ENCODE measurements around the gene OR2T3.
"Not testable (repeated sequence)": the region's sequence is repeated elsewhere in the genome, so short reads cannot be mapped to it uniquely, and the experiment has no call there.

DNA sequence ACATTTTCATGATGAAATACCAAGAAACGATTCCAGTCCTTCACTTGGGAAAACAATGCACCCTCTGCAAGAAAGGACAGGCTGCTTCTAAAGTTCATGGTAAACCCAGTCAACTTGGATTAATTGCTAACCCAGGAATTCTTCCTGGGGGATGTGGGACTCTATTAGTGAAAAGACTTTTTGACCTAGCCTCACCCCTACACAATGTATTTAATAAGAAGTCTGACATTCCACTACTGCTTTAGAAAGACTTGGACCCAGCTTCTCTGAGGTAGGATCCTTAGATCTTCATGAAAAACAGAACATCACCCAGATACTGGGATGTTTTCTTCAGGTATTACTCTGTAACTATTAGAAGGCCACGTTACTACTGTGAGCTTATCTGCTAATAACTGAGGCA is 27.8 kb upstream of the OR2T3 start, which contains the start of gene OR2T2:
- TF ChIP-seq, protein P1, sequence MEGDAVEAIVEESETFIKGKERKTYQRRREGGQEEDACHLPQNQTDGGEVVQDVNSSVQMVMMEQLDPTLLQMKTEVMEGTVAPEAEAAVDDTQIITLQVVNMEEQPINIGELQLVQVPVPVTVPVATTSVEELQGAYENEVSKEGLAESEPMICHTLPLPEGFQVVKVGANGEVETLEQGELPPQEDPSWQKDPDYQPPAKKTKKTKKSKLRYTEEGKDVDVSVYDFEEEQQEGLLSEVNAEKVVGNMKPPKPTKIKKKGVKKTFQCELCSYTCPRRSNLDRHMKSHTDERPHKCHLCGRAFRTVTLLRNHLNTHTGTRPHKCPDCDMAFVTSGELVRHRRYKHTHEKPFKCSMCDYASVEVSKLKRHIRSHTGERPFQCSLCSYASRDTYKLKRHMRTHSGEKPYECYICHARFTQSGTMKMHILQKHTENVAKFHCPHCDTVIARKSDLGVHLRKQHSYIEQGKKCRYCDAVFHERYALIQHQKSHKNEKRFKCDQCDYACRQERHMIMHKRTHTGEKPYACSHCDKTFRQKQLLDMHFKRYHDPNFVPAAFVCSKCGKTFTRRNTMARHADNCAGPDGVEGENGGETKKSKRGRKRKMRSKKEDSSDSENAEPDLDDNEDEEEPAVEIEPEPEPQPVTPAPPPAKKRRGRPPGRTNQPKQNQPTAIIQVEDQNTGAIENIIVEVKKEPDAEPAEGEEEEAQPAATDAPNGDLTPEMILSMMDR (IDR thresholded peaks at IDR 0.05; ENCODE audit: low read depth, low read length, missing input control) = not testable (repeated sequence)
- not testable (repeated sequence) for TF ChIP-seq GABPA (IDR thresholded peaks at IDR 0.05 in 1 of 2, conservative IDR thresholded peaks at IDR 0.05 in 1 of 2); RAD21 (IDR thresholded peaks at IDR 0.05); TAF1 (conservative IDR thresholded peaks at IDR 0.05); EGR1 (IDR thresholded peaks at IDR 0.05; ENCODE audit: low read depth in 2 of 2); SP1 (IDR thresholded peaks at IDR 0.05); YY1 (IDR thresholded peaks at IDR 0.05)
- TF ChIP-seq, protein P2, sequence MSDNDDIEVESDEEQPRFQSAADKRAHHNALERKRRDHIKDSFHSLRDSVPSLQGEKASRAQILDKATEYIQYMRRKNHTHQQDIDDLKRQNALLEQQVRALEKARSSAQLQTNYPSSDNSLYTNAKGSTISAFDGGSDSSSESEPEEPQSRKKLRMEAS (IDR thresholded peaks at IDR 0.05) = not testable (repeated sequence)
- TF ChIP-seq, protein P3, sequence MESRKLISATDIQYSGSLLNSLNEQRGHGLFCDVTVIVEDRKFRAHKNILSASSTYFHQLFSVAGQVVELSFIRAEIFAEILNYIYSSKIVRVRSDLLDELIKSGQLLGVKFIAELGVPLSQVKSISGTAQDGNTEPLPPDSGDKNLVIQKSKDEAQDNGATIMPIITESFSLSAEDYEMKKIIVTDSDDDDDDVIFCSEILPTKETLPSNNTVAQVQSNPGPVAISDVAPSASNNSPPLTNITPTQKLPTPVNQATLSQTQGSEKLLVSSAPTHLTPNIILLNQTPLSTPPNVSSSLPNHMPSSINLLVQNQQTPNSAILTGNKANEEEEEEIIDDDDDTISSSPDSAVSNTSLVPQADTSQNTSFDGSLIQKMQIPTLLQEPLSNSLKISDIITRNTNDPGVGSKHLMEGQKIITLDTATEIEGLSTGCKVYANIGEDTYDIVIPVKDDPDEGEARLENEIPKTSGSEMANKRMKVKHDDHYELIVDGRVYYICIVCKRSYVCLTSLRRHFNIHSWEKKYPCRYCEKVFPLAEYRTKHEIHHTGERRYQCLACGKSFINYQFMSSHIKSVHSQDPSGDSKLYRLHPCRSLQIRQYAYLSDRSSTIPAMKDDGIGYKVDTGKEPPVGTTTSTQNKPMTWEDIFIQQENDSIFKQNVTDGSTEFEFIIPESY (IDR thresholded peaks at IDR 0.05) = not testable (repeated sequence)
- TF ChIP-seq, protein P4, sequence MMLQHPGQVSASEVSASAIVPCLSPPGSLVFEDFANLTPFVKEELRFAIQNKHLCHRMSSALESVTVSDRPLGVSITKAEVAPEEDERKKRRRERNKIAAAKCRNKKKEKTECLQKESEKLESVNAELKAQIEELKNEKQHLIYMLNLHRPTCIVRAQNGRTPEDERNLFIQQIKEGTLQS (IDR thresholded peaks at IDR 0.05) = not testable (repeated sequence)
- TF ChIP-seq, protein P5, sequence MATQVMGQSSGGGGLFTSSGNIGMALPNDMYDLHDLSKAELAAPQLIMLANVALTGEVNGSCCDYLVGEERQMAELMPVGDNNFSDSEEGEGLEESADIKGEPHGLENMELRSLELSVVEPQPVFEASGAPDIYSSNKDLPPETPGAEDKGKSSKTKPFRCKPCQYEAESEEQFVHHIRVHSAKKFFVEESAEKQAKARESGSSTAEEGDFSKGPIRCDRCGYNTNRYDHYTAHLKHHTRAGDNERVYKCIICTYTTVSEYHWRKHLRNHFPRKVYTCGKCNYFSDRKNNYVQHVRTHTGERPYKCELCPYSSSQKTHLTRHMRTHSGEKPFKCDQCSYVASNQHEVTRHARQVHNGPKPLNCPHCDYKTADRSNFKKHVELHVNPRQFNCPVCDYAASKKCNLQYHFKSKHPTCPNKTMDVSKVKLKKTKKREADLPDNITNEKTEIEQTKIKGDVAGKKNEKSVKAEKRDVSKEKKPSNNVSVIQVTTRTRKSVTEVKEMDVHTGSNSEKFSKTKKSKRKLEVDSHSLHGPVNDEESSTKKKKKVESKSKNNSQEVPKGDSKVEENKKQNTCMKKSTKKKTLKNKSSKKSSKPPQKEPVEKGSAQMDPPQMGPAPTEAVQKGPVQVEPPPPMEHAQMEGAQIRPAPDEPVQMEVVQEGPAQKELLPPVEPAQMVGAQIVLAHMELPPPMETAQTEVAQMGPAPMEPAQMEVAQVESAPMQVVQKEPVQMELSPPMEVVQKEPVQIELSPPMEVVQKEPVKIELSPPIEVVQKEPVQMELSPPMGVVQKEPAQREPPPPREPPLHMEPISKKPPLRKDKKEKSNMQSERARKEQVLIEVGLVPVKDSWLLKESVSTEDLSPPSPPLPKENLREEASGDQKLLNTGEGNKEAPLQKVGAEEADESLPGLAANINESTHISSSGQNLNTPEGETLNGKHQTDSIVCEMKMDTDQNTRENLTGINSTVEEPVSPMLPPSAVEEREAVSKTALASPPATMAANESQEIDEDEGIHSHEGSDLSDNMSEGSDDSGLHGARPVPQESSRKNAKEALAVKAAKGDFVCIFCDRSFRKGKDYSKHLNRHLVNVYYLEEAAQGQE (IDR thresholded peaks at IDR 0.05) = not testable (repeated sequence)

All from liver (tissue), 3 donors.